Suprapubic skin (tissue), 4 donors: ENCODE results near the gene COL25A1.

ENCODE experiments used
- CTCF ChIP-seq, 2 donors: fragments of 200-600 bp in 1 of 2; fragments of 450-650 bp in 1 of 2; sonication (generic) in 1 of 2; IDR thresholded peaks; one replicate each; pipeline ENCODE4 v1.5.1; 2016 to 2019; ENCODE audit warnings: antibody characterized with exemption in 2 of 2, mild to moderate bottlenecking in 1 of 2, moderate library complexity in 1 of 2
- EP300 ChIP-seq: sonication (generic); formaldehyde crosslinking; IDR thresholded peaks from one replicate; pipeline ENCODE4 v1.6.1; 2017; ENCODE audit warnings: antibody characterized with exemption
- POLR2A ChIP-seq, 2 donors: fragments of 450-650 bp; IDR thresholded peaks; one replicate each; pipeline ENCODE4 v1.6.1; 2017; ENCODE audit warnings: antibody characterized with exemption in 2 of 2, mild to moderate bottlenecking in 2 of 2, moderate library complexity in 2 of 2
- POLR2AphosphoS5 ChIP-seq, 3 donors: sonication (generic); formaldehyde crosslinking; IDR thresholded peaks; one replicate each; pipeline ENCODE4 v1.6.1; 2017; ENCODE audit warnings: antibody characterized with exemption in 3 of 3

GRCh38 chr4:108947526-108947925 lies 354.9 kb downstream of the COL25A1 start:
- TF ChIP-seq CTCF (IDR thresholded peaks at IDR 0.05) = no peak
- TF ChIP-seq POLR2AphosphoS5 (IDR thresholded peaks at IDR 0.05) = no peak
- no peak for TF ChIP-seq EP300
- TF ChIP-seq POLR2A (IDR thresholded peaks at IDR 0.05) = no peak
